HepG2 (cell line): ENCODE results near the gene UNC5CL. TPM values are rescaled to one million over a fixed set of nuclear protein-coding genes. Genes with fewer than 3 reads are reported as not detected.
"Not testable (repeated sequence)": the region's sequence is repeated elsewhere in the genome, so short reads cannot be mapped to it uniquely, and the experiment has no call there.

ENCODE experiments used
- ATAC-seq: fragments of 200-7000 bp; cut with Tn5 transposase; 3 replicates; pipeline ENCODE4 v1.9.1; 2020; ENCODE audit warnings: mild to moderate bottlenecking, moderate library complexity
- BruUV-seq: library from RNA; stranded (reverse); fragments of 400-500 nt; replicated peaks from 2 replicates; lab custom pipeline; 2021; lab: Mats Ljungman, UMichigan
- CTCF ChIA-PET: fragments of 300-600 bp; formaldehyde crosslinking; extraction: SDS; loops from one replicate; lab custom pipeline; 2021; ENCODE audit warnings: low total read pairs, inconsistent platforms, low intra/inter-chr PET ratio; lab: Yijun Ruan, JAX
- POLR2A ChIA-PET: fragments of 350-600 bp; sonication (Branson Sonifier 250); formaldehyde crosslinking; loops from one replicate; lab custom pipeline; 2020; ENCODE audit warnings: antibody characterized with exemption, inconsistent platforms; lab: Yijun Ruan, JAX
- DNase-seq: peaks from one replicate; pipeline ENCODE4 v3.0.0-alpha.2; 2015; ENCODE audit warnings: low spot score
- FAIRE-seq: peaks from 3 replicates; lab custom pipeline; 2011; peaks lifted over from hg19 to GRCh38; lab: Jason Lieb, UNC
- H2AFZ ChIP-seq: one replicate; pipeline ENCODE4 v1.6.1; 2011; ENCODE audit warnings: low read length, inconsistent platforms
- H3K27ac ChIP-seq: fragments of 300-600 bp; 3 replicates; pipeline ENCODE4 v1.8.0; 2011; ENCODE audit warnings: mixed run types, mild to moderate bottlenecking, mixed read lengths, low read length, inconsistent platforms; ENCODE audit not compliant: insufficient read depth; ENCODE audit errors: extremely low read length
- H3K27me3 ChIP-seq, 2 experiments: fragments of 200-600 bp in 1 of 2; 2 replicates in 1 of 2; 3 replicates in 1 of 2; pipeline versions ENCODE4 v1.6.0 to v1.8.0; 2011; ENCODE audit warnings: low read length in 2 of 2, mild to moderate bottlenecking in 2 of 2, moderate library complexity in 2 of 2, inconsistent platforms in 1 of 2; ENCODE audit not compliant: insufficient read depth in 2 of 2, control insufficient read depth in 1 of 2
- H3K36me3 ChIP-seq, 2 experiments: fragments of 200-600 bp in 1 of 2; replicated peaks in 1 of 2; 2 replicates in 1 of 2; 3 replicates in 1 of 2; pipeline versions ENCODE4 v1.5.1 to v1.8.0; 2011; ENCODE audit warnings: low read length in 2 of 2, inconsistent platforms in 1 of 2; ENCODE audit not compliant: insufficient read depth in 2 of 2, control insufficient read depth in 1 of 2
- H3K4me1 ChIP-seq: 2 replicates; pipeline ENCODE4 v1.5.1; 2012; ENCODE audit warnings: low read length, inconsistent platforms; ENCODE audit not compliant: insufficient read depth
- H3K4me2 ChIP-seq: 2 replicates; pipeline ENCODE4 v1.6.0; 2011; ENCODE audit warnings: low read depth, low read length, inconsistent platforms
- H3K4me3 ChIP-seq, 3 experiments: fragments of 200-600 bp in 1 of 3; sonication (generic), shearing (Covaris generic) in 1 of 3; replicated peaks in 1 of 3; 2 replicates each; pipeline ENCODE4 v1.5.1; 2011 to 2016; ENCODE audit warnings: low read length in 3 of 3, inconsistent platforms in 2 of 3, low read depth in 2 of 3, mild to moderate bottlenecking in 2 of 3, control low read depth in 1 of 3, mixed read lengths in 1 of 3; ENCODE audit not compliant: insufficient read depth in 1 of 3
- H3K79me2 ChIP-seq: one replicate; pipeline ENCODE4 v1.6.1; 2011; ENCODE audit warnings: low read length, inconsistent platforms; ENCODE audit not compliant: insufficient read depth
- H3K9ac ChIP-seq: 2 replicates; pipeline ENCODE4 v1.6.0; 2011; ENCODE audit warnings: mild to moderate bottlenecking, low read depth, low read length, inconsistent platforms; ENCODE audit not compliant: insufficient read depth
- H3K9me3 ChIP-seq: 2 replicates; pipeline ENCODE4 v1.5.1; 2012; ENCODE audit warnings: mild to moderate bottlenecking, low read length
- H4K20me1 ChIP-seq: 2 replicates; pipeline ENCODE4 v1.6.0; 2011; ENCODE audit warnings: inconsistent platforms, mild to moderate bottlenecking, low read length, moderate library complexity; ENCODE audit not compliant: insufficient read depth
- PAF1 ChIP-seq: IDR thresholded peaks from 2 replicates; pipeline ENCODE4 v1.6.1; 2016; ENCODE audit warnings: missing genetic modification reagents, missing compliant biosample characterization
- THAP7 ChIP-seq: sonication (generic); formaldehyde crosslinking; IDR thresholded peaks from 2 replicates; pipeline ENCODE4 v1.8.1; 2023; ENCODE audit warnings: mild to moderate bottlenecking, missing genetic modification reagents
- WGBS: methylation state at CpG from one replicate; pipeline ENCODE4 v1.1.6; 2017; ENCODE audit warnings: low lambda C conversion rate; 5-methylcytosine and 5-hydroxymethylcytosine counted together
- in situ Hi-C: cut with HindIII; loops from 2 replicates; pipeline ENCODE4 v1.10.0; 2017; ENCODE audit warnings: low pct_unique_long_range_greater_than_20kb; ENCODE audit not compliant: extremely low pct_ligation_motif_present
- intact Hi-C: fragments of 100-400 bp; cut with micrococcal nuclease; formaldehyde crosslinking; loops from one replicate; pipeline ENCODE4 v1.10.0; 2022; ENCODE audit not compliant: unreplicated experiment
- polyA plus RNA-seq, 8 experiments: library from polyadenylated mRNA; depleted of rRNA in 3 of 8; stranded (reverse) in 7 of 8; unstranded in 1 of 8; fragments of >200 nt; fragmentation: Illumina TruSeq in 4 of 8; extraction: Trizol in 4 of 8; gene quantifications; 2 replicates each; pipeline versions ENCODE4 v1.2.1 to v1.2.3, GENCODE V29; 2011 to 2016; ENCODE audit warnings: low read depth in 4 of 8, missing spikeins in 1 of 8, mixed read lengths in 1 of 8; ENCODE audit not compliant: insufficient read depth in 1 of 8
- total RNA-seq, 5 experiments: library from RNA; depleted of rRNA; stranded (reverse); fragments of >200 nt; fragmentation: Illumina TruSeq; extraction: Trizol; gene quantifications; 2 replicates each; pipeline ENCODE4 v1.2.3, GENCODE V29; 2016; ENCODE audit warnings: low read depth in 1 of 5
- TF ChIP-seq, protein P1 (sequence below): sonication (generic); formaldehyde crosslinking; IDR thresholded peaks from 2 replicates; pipeline ENCODE4 v1.9.0; 2021; ENCODE audit warnings: missing genetic modification reagents, borderline replicate concordance

Gene UNC5CL
- total and polyA plus RNA-seq, 2 of the 13 experiments (the other 11 are each of a cell fraction or from before 2014, with no cell fraction given) = 2.4 to 2.5 TPM

- TF ChIP-seq, protein P1, sequence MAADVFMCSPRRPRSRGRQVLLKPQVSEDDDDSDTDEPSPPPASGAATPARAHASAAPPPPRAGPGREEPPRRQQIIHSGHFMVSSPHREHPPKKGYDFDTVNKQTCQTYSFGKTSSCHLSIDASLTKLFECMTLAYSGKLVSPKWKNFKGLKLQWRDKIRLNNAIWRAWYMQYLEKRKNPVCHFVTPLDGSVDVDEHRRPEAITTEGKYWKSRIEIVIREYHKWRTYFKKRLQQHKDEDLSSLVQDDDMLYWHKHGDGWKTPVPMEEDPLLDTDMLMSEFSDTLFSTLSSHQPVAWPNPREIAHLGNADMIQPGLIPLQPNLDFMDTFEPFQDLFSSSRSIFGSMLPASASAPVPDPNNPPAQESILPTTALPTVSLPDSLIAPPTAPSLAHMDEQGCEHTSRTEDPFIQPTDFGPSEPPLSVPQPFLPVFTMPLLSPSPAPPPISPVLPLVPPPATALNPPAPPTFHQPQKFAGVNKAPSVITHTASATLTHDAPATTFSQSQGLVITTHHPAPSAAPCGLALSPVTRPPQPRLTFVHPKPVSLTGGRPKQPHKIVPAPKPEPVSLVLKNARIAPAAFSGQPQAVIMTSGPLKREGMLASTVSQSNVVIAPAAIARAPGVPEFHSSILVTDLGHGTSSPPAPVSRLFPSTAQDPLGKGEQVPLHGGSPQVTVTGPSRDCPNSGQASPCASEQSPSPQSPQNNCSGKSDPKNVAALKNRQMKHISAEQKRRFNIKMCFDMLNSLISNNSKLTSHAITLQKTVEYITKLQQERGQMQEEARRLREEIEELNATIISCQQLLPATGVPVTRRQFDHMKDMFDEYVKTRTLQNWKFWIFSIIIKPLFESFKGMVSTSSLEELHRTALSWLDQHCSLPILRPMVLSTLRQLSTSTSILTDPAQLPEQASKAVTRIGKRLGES (CRISPR knock-in tag) = no peak
Measured at GRCh38 chr6:41021832-41022231, 17.2 kb downstream of the UNC5CL start (continued).

GRCh38 chr6:41017663-41018062, 21.4 kb downstream of the UNC5CL start:
- H3K27me3 ChIP-seq = no peaks in the 10 kb centered on the region
- no peaks in the 10 kb centered on the region for H3K79me2 ChIP-seq
- no TSS peak for BruUV-seq
- H2AFZ ChIP-seq = no peak overlapping the region
- H3K9ac ChIP-seq = no peak overlapping the region
- no peak for FAIRE-seq
- no peak for DNase-seq
- H3K36me3 ChIP-seq = no peaks in the 10 kb centered on the region
- no peak overlapping the region for H3K4me2 ChIP-seq
- no peak overlapping the region for H3K27ac ChIP-seq
- CTCF ChIA-PET = no interaction called here
- no peak overlapping the region for H3K4me3 ChIP-seq
- H3K9me3 ChIP-seq = no peaks in the 10 kb centered on the region
- peaks cover 22% of the 10 kb centered on the region for H3K4me1 ChIP-seq
- POLR2A ChIA-PET = no interaction called here
- intact Hi-C loops (no loop called here), in situ Hi-C loops (no loop called here)
- no peak for ATAC-seq
- TF ChIP-seq THAP7 (CRISPR knock-in tag) (no peak), PAF1 (no peak)
- WGBS = 100% methylated on average over 1 of the region's 1 CpG
- H4K20me1 ChIP-seq = no peaks in the 10 kb centered on the region

DNA sequence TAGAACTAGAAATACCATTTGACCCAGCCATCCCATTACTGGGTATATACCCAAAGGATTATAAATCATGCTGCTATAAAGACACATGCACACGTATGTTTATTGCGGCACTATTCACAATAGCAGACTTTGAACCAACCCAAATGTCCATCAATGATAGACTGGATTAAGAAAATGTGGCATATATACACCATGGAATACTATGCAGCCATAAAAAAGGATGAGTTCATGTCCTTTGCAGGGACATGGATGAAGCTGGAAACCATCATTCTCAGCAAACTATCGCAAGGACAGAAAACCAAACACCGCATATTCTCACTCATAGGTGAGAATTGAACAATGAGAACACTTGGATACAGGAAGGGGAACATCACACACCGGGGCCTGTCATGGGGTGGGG, 23.2 kb downstream of the UNC5CL start:
- DNase-seq, ATAC-seq, FAIRE-seq, H3K4me2 ChIP-seq, in situ Hi-C loops, CTCF ChIA-PET, H3K79me2 ChIP-seq, H3K36me3 ChIP-seq, POLR2A ChIA-PET, H2AFZ ChIP-seq, H3K27ac ChIP-seq, intact Hi-C loops, H3K9me3 ChIP-seq, H3K9ac ChIP-seq, H3K27me3 ChIP-seq, H4K20me1 ChIP-seq, H3K4me3 ChIP-seq, BruUV-seq: not testable (repeated sequence)
- H3K4me1 ChIP-seq = peaks cover 31% of the 10 kb centered on the region
- 91% methylated on average over 5 of the region's 5 CpGs for WGBS
